Neural cell (in vitro differentiated cells): Measurements from ENCODE around the gene DEDD.

Experiments
- CTCF ChIP-seq: fragments of 450-650 bp; IDR thresholded peaks from 2 replicates; pipeline ENCODE4 v1.5.1; 2014; ENCODE audit warnings: antibody characterized with exemption, mild to moderate bottlenecking, moderate library complexity; ENCODE audit not compliant: poor library complexity, severe bottlenecking
- EP300 ChIP-seq: fragments of 450-650 bp; conservative IDR thresholded peaks from 2 replicates; pipeline ENCODE4 v1.6.1; 2014; ENCODE audit warnings: antibody characterized with exemption, mild to moderate bottlenecking, moderate library complexity; ENCODE audit not compliant: poor library complexity, severe bottlenecking
- POLR2AphosphoS5 ChIP-seq: IDR thresholded peaks from 2 replicates; pipeline ENCODE4 v1.6.1; 2012
- REST ChIP-seq: IDR thresholded peaks from 2 replicates; pipeline ENCODE4 v1.6.1; 2012; ENCODE audit warnings: borderline replicate concordance
- SMC3 ChIP-seq: fragments of 450-650 bp; conservative IDR thresholded peaks from 2 replicates; pipeline ENCODE4 v1.6.1; 2014; ENCODE audit warnings: antibody characterized with exemption, mild to moderate bottlenecking, moderate library complexity; ENCODE audit not compliant: poor library complexity

- TF ChIP-seq CTCF = no peak
- no peak for TF ChIP-seq POLR2AphosphoS5
- no peak for TF ChIP-seq EP300
- TF ChIP-seq SMC3 = no peak
- no peak for TF ChIP-seq REST
Measured at GRCh38 chr1:161091093-161091492, 41.4 kb downstream of the DEDD start.
